Measurements from ENCODE around the gene ZGLP1.
A peak's percentile ranks its signal among the peaks of the same experiment; 100 is the strongest.
"Not testable (repeated sequence)": the region's sequence is repeated elsewhere in the genome, so short reads cannot be mapped to it uniquely, and the experiment has no call there.

The ZGLP1 gene

DNA sequence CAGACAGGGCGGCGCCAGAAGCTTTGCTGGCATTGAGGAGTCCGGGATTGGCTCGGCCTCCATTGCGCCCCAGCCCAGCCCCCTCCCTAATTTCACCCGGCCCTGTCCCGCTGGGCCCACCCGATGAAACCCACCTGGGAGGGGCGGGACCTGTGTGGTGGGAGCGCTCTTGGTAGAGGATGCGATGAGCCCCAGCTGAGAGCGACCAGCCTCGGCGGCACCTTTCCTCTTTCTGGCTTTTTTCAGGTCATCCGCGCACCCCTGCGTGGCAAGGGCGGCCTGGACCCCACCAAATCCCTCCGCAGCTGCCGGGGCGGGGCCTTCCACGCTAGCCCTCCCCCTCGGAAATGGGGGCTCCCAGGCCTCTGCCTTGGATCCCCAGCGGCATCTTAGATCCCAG is at the start of gene ZGLP1:
Gene ZGLP1 (minus strand): TSS at position 393 of the 400 bp plus-strand sequence.
- DNase-seq (ENCODE audit: low spot score): no peak

- no peak for DNase-seq (ENCODE audit: low spot score)
Measured at GRCh38 chr19:10356431-10356830, 46.8 kb upstream of the ZGLP1 start.

DNA sequence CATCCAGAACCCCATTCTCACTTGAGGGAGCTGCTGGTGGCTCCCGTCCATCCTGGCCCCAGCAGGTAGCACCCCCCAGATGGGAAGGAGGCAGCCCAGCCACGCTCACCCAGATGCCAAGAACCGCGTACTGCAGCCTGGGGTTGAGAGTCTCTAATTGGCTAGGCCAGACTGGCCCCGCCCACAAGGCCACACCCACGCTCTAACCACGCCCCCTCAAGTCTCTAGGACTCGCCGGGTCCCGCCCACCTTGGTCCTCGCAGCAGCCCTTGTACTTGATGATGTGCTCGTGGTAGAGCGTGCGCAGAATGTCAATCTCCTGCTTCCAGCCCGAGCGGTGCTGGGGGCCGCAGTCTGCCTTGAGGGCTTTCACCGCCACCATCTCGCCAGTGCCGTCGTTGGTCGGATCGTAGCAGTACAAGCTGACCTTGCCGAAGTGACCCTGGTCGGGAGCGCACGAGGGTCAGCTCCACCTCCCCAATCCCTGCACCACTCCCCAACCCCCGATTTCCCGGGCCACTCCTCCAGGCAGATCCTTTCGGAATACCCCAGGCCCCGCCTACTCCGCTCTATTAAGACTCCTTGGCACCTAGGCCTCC is 44.3 kb upstream of the ZGLP1 start:
- peak; percentile 49 for DNase-seq (ENCODE audit: low spot score)

DNA sequence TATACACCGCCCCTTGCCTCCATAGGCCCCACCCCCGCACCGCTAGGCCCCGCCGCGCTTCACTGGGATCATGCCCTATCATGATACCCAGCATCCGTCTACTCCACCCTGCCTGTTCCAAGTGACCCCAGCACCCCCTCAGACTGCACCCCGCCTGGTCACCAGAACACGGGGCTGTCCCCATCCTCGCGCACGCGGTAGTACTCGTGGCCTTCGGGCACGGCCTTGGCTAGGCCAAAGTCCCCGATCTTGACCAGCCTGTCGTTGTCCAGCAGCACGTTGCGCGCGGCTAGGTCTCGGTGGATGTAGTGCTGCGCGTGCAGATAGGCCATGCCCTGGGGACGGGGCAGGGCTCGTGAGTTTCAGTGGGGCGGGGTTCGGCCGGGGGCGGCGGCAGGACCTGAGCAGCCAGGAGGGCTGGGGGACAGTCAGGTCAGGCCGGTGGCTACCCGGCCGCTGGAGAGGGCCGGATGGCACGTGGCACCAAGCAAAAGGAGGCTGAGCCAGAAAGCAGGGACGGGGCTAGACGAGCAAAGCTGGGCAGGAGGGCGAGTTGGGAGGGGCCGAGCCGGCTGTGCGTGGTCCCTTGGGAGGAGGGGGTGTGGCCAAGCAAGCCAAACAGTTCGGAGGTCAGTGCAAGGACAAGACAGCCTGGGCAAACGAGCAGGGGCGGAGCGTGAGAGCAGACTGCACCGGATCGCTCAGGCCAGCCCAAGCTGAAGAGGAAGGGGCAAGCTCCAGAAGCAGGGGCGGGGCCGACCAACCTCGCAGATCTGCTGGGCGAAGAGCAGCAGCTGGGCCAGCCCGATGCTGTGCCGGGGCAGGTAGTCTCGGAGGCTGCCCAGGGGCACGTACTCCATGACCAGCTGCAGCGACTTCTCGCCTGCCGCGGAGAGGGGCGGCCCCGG is 43.4 kb upstream of the ZGLP1 start:
- no peak for DNase-seq (ENCODE audit: low spot score)

GRCh38 chr19:10346509-10346908 is 36.9 kb upstream of the ZGLP1 start:
- no peak for DNase-seq (ENCODE audit: low spot score)

DNA sequence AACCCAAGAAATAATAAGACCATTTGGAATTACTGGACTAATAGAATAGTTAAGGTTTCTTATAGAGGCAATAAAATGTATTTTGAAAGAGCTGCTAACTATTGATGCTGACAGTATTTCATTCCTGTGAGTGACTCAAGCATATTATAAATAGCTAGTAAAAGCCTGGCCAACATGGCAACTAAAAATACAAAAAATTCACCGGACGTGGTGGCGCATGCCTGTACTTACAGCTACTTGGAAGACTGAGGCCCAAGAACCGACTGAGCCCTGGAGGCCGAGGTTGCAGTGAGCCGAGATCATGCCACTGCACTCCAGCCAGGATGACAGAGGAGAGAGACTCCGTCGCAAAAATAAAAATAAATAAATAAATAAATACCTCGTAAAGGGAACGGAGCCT is 35.2 kb upstream of the ZGLP1 start:
- DNase-seq (ENCODE audit: low spot score): no peak

DNA sequence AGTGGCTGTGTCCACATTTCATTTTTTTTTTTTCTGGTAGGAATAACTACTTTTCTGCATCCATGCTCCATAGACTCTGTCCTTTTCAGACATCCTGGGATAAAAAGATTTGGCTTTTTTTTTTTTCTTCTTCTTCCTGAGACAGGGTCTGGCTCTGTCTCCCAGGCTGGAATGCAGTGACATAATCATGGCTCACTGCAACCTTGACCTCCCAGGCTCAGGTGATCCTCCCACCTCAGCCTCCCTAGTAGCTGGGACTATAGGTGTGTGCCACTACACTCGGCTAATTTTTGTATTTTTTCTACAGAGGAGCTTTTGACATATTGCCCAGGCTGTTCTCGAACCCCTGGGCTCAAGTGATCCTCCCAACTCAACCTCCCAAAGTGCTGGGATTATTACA is 33.9 kb upstream of the ZGLP1 start:
- no peak for DNase-seq (ENCODE audit: low spot score)

DNA sequence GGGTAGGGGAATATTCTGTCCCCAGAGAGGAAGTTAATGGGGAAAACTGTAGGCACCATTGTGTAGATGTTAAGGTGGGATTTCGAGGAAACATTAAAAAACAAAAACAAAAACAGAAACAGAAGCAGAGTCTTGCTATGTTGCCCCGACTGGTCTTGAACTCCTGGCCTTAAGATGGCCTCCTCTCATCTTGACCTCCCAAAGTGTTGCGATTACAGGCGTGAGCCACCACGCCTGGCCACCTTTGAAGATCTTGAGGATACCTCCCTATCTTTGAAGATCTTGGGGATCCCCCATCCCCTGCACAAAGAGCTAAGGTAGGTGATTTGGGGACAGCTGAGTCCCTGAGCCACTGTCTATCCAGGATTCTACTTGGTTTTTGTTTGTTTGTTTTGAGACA is 30.4 kb upstream of the ZGLP1 start:
- no peak for DNase-seq (ENCODE audit: low spot score)

DNA sequence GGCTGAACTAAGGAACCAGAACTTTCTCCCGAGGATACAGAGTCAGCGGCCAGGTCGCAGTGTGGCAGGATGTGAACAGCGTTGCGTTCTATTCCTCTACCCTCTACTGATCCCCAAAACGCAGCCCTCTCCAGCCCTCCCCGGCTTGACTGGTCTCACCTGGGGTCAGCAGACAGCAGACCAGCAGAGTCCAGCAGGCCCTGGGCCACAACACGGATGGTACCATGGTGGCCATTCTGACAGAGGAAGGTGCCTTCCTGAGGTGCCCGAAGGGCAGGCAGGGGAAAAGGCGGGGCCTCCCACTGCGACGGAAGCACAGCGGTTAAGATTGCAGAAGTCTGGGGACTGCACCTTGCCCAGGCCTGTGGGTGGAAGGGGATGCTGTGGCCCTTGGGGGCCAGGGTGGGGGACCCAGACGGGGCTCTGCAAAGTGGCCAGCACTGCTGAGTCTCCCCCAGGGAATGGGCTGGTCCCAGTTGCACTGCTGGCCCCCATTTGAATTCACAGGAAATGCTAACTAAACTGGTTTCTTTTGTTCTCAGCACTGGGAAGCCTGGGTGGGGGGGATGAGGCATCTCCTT is 29.9 kb upstream of the ZGLP1 start, which contains the start of gene ICAM3:
Gene ICAM3 (minus strand): TSS at position 245 of the 581 bp plus-strand sequence. CDS start 10 bp downstream, at position 235.
- DNase-seq (ENCODE audit: low spot score): no peak

- no peak for DNase-seq (ENCODE audit: low spot score)
Measured at GRCh38 chr19:10338940-10339339, 29.3 kb upstream of the ZGLP1 start.

- not testable (repeated sequence) for DNase-seq (ENCODE audit: low spot score)
Measured at GRCh38 chr19:10336725-10337124, 27.1 kb upstream of the ZGLP1 start.

DNA sequence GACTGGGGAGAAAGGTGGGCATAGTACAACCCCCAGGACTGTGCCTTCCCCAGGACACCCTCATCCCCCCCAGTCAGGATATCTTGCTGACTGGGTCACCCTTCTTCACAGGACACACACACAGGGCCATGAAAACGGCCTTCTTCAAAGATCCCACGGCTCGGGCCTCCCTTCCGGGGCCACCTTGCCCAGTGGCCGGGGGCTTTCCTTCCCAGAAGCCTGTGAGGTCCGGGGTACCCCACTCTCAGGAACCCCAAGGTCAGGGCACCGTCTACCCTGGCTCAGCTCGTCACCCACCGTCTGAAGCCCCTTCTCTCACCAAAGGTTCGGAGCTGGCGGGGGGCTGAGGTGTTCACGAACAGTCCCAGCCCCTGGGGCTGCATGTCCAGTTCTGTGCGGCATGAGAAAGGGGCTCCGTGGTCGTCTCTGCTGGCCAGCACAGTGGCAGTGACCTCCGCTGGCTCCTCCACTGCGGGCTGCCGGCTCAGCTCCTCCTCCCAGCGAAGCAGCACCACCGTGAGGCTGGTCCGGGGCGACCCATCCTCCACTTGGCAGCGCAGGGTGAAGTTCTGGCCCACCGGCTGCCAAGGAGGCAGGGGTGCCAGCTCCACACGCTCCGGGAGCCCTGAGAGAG is 25.9 kb upstream of the ZGLP1 start:
- DNase-seq (ENCODE audit: low spot score): no peak

DNA sequence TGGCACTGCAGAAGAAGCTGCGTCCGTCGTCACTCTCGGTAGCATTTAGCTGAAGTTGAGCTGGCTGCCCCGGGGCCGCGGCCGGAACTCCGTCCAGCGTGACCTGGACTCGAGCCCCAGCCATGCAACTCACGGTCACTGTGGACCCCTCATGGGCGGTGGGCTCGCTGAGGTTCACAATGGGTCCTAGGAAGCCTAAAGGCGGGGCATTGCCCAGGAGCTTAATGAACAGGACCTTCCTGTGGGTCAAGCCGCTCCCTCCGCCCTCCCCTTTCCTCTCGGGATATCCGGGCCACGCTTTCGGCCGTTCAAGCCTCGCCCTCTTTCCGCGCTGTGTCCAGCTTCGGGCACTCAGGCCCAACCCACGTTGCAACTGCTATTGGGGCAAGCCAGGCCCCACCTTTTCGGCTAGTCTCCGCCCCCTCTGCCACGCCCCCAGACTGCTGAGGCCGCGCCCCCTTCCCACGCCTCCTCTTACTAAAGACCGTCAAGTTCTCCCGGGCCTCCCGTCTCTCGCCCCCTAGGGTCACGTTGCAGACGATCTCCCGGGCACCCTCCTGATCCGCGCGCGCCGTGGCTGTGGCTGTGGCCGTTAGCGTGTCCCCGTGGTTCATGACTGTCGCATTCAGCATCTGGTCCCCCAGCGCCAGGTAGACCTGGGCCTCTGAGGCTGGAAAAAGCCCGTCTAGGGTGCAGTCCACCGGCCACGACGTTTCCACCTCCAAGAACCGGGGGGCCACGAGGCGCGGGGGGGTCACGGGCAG is 25.2 kb upstream of the ZGLP1 start:
- DNase-seq (ENCODE audit: low spot score): peak; percentile 96

DNA sequence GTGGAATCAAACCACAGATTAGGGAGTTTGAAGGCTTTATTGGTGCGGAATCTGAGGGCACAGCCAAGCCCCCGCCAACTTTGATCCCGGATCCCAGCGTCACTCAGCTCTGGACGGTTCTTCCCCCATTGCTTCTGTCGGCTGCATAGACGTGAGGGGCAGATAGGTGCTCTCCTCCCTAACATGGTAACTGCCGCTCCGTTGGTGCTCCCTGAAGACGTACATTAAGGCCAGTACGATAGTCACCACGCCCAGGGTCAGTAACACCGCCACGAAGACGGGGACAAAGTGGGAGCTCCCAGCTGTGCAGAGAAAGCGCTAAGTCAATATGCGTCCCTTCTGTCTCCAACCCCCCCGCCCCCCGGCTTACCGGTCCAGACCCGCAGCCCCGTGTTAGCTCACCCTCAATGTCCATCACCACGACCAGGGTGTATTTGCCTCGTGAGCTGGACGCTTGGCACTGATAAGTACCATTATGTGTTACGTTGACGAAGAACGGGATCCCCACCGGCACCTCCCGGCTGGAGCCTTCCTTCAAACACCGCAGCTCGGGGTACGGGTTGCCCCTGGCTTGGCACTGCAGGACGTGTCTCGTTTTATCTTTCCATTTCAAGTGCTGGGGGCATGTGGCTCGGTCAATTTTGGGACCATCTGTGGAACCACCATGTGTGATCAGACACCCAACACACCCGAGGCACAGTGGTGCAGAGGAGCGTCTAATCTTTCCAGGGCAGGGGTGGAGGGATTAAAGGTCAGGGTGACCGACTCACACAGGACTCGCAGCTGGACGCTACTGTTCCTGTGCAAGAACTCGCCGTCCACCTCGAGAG is 24.4 kb upstream of the ZGLP1 start:
- no peak for DNase-seq (ENCODE audit: low spot score)

- DNase-seq (ENCODE audit: low spot score): peak; percentile 99
Measured at GRCh38 chr19:10332965-10333757, 23.5 kb upstream of the ZGLP1 start, which contains the start of gene RAVER1. Gene RAVER1, minus strand, starts transcription at chr19:10333529. Its CDS starts 22 bp downstream, at chr19:10333507.

- no peak for DNase-seq (ENCODE audit: low spot score)
Measured at GRCh38 chr19:10332158-10332964, 22.7 kb upstream of the ZGLP1 start.

- DNase-seq (ENCODE audit: low spot score): no peak
Measured at GRCh38 chr19:10329555-10329954, 19.9 kb upstream of the ZGLP1 start.

- DNase-seq (ENCODE audit: low spot score): no peak
Measured at GRCh38 chr19:10328558-10329429, 19.2 kb upstream of the ZGLP1 start.
